Fibroblast of skin of back (primary cell): Measurements from ENCODE around the gene STAC3. TPM values are rescaled to one million over a fixed set of nuclear protein-coding genes. Genes with fewer than 3 reads are reported as not detected.
"Not testable (repeated sequence)": the region's sequence is repeated elsewhere in the genome, so short reads cannot be mapped to it uniquely, and the experiment has no call there.

Experiments used
- DNase-seq: peaks from one replicate; pipeline ENCODE4 v3.0.0-alpha.2; 2013
- polyA plus RNA-seq, 2 experiments: library from polyadenylated mRNA; unstranded; fragments of 120-200 nt; gene quantifications; one replicate each; pipeline ENCODE4 v1.2.1, GENCODE V29; 2013; ENCODE audit not compliant: insufficient read length in 2 of 2

Gene STAC3
- polyA plus RNA-seq (2013, experiment 1 of 2; ENCODE audit: insufficient read length): 2.2 TPM
- polyA plus RNA-seq (2013, experiment 2 of 2; ENCODE audit: insufficient read length): 1.8 TPM

GRCh38 chr12:57250956-57251355, at the start of gene STAC3:
Gene STAC3 (minus strand): TSS chr12:57251187. CDS start chr12:57249636, 1,551 bp downstream.
- no peak for DNase-seq

- DNase-seq: no peak
These were observed 48.6 kb upstream of the STAC3 start for GRCh38 chr12:57299514-57300016.

- peak; percentile 9 for DNase-seq
These were observed 45.3 kb upstream of the STAC3 start for GRCh38 chr12:57296291-57296690.

GRCh38 chr12:57282073-57282472, 31.1 kb upstream of the STAC3 start:
- not testable (repeated sequence) for DNase-seq

- peak; percentile 93 for DNase-seq
These were observed 29.4 kb upstream of the STAC3 start for GRCh38 chr12:57280211-57281062.

- DNase-seq: no peak
These were observed 27.7 kb upstream of the STAC3 start for GRCh38 chr12:57278465-57279381.

- DNase-seq: peak; percentile 40
These were observed 26.1 kb upstream of the STAC3 start for GRCh38 chr12:57276935-57277563.

GRCh38 chr12:57276233-57276632, 25.2 kb upstream of the STAC3 start:
- not testable (repeated sequence) for DNase-seq

- no peak for DNase-seq
These were observed 22.5 kb upstream of the STAC3 start for GRCh38 chr12:57273516-57273915.

- DNase-seq: peak; percentile 23
These were observed 21.6 kb upstream of the STAC3 start for GRCh38 chr12:57272337-57273151.

- DNase-seq: no peak
These were observed 20.0 kb upstream of the STAC3 start for GRCh38 chr12:57270966-57271470.

- peak; percentile 32 for DNase-seq
These were observed 17.3 kb upstream of the STAC3 start for GRCh38 chr12:57268264-57268663.

- no peak for DNase-seq
These were observed 15.7 kb upstream of the STAC3 start for GRCh38 chr12:57266681-57267080.

GRCh38 chr12:57263096-57263495, 12.1 kb upstream of the STAC3 start:
- DNase-seq: no peak

- DNase-seq: no peak
These were observed 11.3 kb upstream of the STAC3 start for GRCh38 chr12:57262126-57262822.

- no peak for DNase-seq
These were observed 10.5 kb upstream of the STAC3 start for GRCh38 chr12:57261428-57261865.

GRCh38 chr12:57260366-57260765, 9.4 kb upstream of the STAC3 start:
- no peak for DNase-seq

GRCh38 chr12:57258977-57259970, 8.3 kb upstream of the STAC3 start:
- DNase-seq: no peak

- DNase-seq: no peak
These were observed 4.9 kb upstream of the STAC3 start for GRCh38 chr12:57255916-57256315.
